SK-N-MC (cell line): ENCODE data around the gene STEAP2.

Experiments
- EZH2 ChIP-seq: fragments of 200-600 bp; sonication (generic); IDR thresholded peaks from one replicate; pipeline ENCODE4 v1.6.1; 2017; ENCODE audit warnings: antibody characterized with exemption
- FOXP2 ChIP-seq: optimal IDR thresholded peaks from 2 replicates; pipeline ENCODE3; 2011; ENCODE audit warnings: mild to moderate bottlenecking, moderate library complexity; ENCODE audit not compliant: insufficient read depth; ENCODE audit errors: extremely low read length, control extremely low read depth
- POLR2AphosphoS5 ChIP-seq: IDR thresholded peaks from 2 replicates; pipeline ENCODE4 v1.6.1; 2012; ENCODE audit warnings: mild to moderate bottlenecking, low read depth, low read length, borderline replicate concordance

DNA sequence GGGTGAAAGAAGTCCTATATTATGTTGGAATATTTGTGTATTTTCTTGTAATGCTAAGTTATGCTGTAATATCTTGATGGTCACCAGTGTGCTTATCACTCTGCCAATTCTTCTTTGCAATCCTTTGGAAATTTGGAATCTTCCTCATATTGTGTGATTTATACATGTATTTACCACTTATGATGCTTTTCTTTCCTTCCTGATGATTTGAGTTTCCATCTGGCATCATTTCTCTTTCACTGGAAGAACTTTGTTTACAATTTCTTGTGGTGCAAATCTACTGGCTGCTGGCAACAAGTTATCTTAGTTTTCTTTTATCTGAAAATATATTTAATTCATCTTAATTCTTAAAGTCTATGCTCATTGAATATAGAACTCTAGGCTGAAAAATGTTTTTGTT, 62.6 kb downstream of the STEAP2 start:
- TF ChIP-seq POLR2AphosphoS5 = no peak
- no peak for TF ChIP-seq EZH2
- TF ChIP-seq FOXP2 = no peak
